Breast epithelium (tissue), 3 donors: ENCODE results near the gene ACSL3.

Source experiments
- CTCF ChIP-seq, 3 donors: fragments of 450-650 bp; IDR thresholded peaks; one replicate each; pipeline ENCODE4 v1.5.1; 2016 to 2017; ENCODE audit warnings: antibody characterized with exemption in 3 of 3, mild to moderate bottlenecking in 3 of 3, moderate library complexity in 3 of 3
- POLR2A ChIP-seq: fragments of 450-650 bp; IDR thresholded peaks from one replicate; pipeline ENCODE4 v1.6.1; 2016; ENCODE audit warnings: antibody characterized with exemption, mild to moderate bottlenecking, moderate library complexity
- POLR2AphosphoS5 ChIP-seq, 3 donors: sonication (generic); formaldehyde crosslinking; IDR thresholded peaks; one replicate each; pipeline ENCODE4 v1.6.1; 2017; ENCODE audit warnings: antibody characterized with exemption in 3 of 3

- no peak for TF ChIP-seq CTCF (IDR thresholded peaks at IDR 0.05)
- TF ChIP-seq POLR2A = no peak
- TF ChIP-seq POLR2AphosphoS5 (IDR thresholded peaks at IDR 0.05) = no peak
Observed at GRCh38 chr2:222904557-222905258, 43.9 kb downstream of the ACSL3 start.
